Superior temporal gyrus (tissue), 1 donor: ENCODE measurements around the gene SYT17.
A peak's percentile ranks its signal among the peaks of the same experiment; 100 is the strongest.

ENCODE experiments used
- DNase-seq: peaks from one replicate; pipeline ENCODE4 v3.0.0-alpha.2; 2016; ENCODE audit errors: extremely low spot score

SYT17 gene

GRCh38 chr16:19139436-19140091 is 28.5 kb upstream of the SYT17 start:
- no peak for DNase-seq

DNA sequence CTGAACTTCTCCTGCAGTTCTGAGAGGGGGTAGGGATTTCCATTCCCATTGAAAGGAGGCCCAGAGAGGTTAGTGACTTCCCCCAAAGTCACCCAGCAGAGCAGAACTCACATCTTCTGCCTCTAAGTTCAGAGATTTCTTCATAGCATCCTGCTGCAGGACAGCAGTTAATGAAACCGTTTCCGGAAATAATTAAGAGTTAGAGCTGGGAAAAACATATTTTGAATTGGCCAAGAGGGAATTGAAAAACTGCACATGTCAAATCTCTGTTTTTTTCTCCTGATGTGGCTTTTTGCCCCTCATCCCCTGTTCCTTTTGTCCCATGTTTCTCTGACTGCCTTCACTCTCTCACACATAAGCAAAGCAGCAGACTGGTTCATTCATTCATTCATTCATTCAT is 27.6 kb upstream of the SYT17 start:
- DNase-seq, result no peak

- DNase-seq, result no peak
Observed at GRCh38 chr16:19142939-19143598, 25.0 kb upstream of the SYT17 start.

- no peak for DNase-seq
Observed at GRCh38 chr16:19143599-19143956, 24.5 kb upstream of the SYT17 start.

DNA sequence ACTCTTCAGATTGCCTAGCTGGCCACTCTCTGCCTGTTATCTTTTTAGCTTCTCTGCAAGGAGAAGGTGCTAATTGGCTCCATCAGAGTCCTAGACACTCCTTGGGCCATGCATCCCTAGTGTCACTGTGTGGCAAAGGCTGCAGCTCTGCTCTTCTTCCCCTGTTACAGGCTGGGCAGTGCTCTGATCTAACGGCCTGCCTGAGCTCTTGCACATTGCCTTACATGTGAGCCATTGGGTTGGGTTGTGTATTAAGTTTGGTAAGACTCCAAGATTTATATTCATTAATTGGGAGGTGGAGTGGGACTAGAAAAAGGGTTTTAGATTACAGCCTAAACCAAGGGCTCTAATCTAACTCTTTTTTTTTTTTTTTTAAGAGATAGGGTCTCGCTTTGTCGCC is 23.0 kb upstream of the SYT17 start:
- DNase-seq, result no peak

GRCh38 chr16:19147126-19147525 is 20.9 kb upstream of the SYT17 start:
- no peak for DNase-seq

- no peak for DNase-seq
Observed at GRCh38 chr16:19147627-19148026, 20.4 kb upstream of the SYT17 start.

- DNase-seq, result no peak
Observed at GRCh38 chr16:19148189-19148588, 19.9 kb upstream of the SYT17 start.

DNA sequence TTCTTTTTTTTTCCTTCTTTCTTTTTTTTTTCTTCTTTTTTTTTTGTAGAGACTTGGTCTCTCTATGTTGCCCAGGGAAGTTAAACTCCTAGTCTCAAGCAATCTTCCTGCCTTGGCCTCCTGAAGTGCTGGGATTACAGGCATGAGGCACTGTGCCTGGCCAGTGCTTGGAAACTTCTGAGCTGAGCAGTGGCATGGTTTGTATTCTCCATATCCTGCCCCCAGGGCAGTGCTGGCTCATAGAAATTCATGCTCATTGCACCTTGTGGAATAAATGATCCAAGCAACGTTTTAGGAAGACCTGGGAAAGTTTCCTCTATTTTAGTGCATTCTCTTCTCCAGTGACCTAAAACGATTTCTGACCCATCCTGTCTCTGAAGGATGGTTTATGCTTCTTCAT is 16.7 kb upstream of the SYT17 start:
- no peak for DNase-seq

DNA sequence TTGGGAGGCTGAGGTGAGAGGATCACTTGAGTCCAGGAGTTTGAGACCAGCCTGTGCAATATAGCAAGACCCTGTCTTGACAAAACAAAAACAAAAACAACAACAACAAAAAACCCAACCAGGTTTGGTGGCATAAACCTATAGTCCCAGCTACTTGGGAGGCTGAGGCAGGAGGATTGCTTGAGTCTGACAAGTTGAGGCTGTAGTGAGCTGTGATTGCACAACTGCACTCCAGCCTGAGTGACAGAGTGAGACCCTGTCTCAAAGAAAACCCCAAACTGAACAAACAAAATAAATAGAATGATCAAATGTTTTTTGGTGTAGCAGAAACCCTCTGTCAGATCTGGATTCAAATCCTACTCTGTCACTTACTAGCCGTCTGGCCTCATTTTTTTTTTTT is 16.0 kb upstream of the SYT17 start:
- no peak for DNase-seq

DNA sequence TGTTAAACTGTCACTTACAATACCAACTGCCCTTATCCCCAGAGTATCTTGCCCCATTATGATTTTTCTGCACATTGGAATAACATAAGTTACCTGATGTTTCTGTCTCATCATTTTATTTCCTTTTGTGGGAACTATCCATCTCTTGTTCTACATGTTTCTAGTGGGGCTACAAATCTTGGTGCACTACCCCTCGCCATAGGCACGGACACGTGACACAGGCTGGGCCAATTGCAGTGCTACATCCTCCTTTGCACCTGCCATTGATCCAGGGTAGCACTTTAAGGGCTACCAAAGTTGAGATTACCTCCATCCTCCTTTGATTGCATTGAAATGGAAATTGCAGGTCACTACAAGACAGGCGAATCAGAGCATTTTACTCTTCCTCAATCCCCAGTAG is 14.2 kb upstream of the SYT17 start:
- DNase-seq, result no peak

DNA sequence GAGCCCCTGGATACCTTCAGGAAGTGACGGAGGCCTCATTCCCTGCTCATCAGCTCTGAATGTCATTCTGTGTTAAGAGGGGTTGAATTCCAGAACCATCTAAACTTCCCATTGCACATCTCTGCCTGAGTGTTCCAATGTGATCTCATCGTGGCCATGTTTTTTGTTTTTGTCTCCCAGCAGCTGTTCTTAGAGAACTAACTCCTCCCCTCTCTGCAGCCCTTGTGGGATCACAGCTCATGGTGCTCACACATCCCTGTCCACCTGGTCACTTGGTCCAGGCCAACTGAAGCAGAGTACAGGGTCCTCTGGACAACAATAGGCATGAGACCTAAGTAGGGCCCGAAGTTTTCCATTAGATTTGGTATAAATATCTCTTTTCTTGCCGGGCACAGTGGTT is 6.0 kb upstream of the SYT17 start:
- no peak for DNase-seq

GRCh38 chr16:19163215-19163614 is 4.8 kb upstream of the SYT17 start:
- DNase-seq, result no peak

GRCh38 chr16:19164285-19164684 is 3.8 kb upstream of the SYT17 start:
- DNase-seq, result no peak

- DNase-seq, result no peak
Observed at GRCh38 chr16:19165101-19165500, 2.9 kb upstream of the SYT17 start.

- DNase-seq, result no peak
Observed at GRCh38 chr16:19166500-19166899, 1.5 kb upstream of the SYT17 start.

DNA sequence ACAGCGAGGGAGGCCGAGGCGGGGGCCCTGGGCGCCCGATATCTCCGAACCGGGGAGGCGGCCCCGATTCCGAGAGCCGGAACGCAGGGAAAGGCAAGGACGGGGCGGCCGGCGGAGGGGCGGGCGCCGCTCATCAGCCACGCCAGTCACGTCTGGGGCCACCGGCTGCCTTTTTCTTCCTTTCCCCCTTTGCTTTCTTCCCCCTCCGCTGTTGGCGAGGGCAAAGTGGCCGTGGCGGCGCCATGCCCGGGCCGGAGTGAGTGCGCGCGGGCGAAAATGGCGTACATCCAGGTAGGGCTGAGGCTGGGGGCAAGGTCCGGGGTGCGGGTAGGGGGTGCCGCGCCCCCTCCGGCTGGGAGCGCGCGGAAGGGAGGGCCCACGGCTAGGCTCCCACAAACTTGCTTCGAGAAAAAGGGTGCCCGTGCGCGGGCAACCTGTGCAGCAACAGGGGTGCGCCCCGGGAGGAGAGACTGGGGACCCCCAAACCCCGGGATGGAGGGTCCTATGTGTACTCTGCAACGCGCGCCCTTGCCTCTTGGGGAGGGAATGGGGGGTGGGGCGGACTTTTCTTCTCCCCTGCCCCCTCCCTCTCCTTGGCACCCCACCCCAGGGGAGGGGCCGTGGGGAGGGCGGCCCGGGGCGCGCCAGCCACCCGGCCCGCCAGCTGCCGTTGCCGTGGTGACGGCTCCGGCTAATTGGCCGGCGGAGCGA is 486 bp downstream of the SYT17 start:
- no peak for DNase-seq

DNA sequence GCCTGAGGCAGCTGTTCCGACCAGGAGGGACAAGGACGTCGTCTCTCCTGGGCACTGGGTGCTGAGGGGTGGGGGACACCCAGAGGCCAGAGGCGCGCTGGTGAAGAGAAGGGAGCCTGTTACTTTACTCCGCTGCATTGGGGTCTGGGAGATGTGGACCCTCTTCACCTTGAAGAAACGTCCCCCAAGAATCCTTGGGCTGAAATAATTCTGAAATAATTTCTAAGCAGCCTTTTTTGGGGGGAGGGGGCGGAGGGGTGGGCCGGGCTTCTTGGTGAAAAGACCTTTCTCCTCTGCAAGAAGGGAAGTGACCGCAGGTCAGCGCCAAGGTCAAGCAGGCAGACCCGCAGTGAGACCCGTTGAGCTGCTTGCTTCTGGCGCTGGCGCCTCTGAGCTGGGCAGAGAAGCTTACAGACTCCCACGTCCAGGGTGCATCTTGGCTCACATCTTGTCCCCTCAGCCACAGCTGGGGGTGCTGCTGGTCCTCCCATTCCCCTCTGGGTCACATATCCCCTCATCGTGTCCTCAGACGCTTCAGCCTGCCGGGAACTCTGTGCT is 1.1 kb downstream of the SYT17 start:
- no peak for DNase-seq

- peak; percentile 24 for DNase-seq
Observed at GRCh38 chr16:19170043-19170655, 2.1 kb downstream of the SYT17 start.

DNA sequence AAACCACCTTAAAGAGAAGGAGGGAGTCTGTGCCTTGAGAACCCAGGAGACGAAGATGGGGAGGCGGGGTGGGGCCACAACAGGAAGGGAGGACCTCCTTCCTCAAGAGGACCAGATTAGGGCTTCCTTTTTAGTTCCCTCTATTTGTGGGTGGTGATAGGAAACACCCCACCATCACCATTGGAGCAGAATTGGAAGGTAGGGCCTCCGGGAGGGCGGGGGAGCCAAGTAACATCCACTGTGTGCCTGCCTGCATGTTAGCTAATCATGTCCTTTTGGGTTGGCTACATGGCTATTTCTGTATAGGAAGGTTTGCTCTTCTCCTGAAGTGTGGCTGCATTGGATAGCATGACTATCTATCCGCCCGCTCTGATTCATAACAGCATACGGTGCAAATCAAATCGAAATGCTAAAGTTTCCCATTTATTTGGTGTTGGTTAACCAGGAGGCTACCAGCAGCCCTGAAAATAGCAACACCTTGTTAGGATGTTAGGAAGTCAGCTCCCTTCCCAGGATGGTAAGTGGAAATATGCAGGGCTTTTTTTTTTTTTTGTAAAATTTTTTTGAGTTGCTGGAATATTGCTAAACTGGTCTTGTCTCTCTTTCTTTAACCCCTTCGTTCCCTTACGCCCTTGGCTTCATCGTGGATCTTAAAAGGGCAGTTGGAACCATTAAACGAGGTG is 4.2 kb downstream of the SYT17 start:
- DNase-seq, result peak; percentile 16

- no peak for DNase-seq
Observed at GRCh38 chr16:19173059-19173458, 5.0 kb downstream of the SYT17 start.
